CD8-positive, alpha-beta memory T cell (primary cell): ENCODE results near the gene SEMG2. TPM values are rescaled to one million over a fixed set of nuclear protein-coding genes. Genes with fewer than 3 reads are reported as not detected.

Experiments used
- CTCF ChIA-PET: fragments of 350-600 bp; sonication (Branson Sonifier 250); formaldehyde crosslinking; loops from one replicate; lab custom pipeline; 2021; ENCODE audit warnings: antibody characterized with exemption; lab: Charles Lee
- POLR2A ChIA-PET: fragments of 350-600 bp; sonication (Branson Sonifier 250); formaldehyde crosslinking; loops from one replicate; lab custom pipeline; 2021; ENCODE audit warnings: antibody characterized with exemption; lab: Charles Lee
- DNase-seq, 5 donors: peaks; one replicate each; pipeline versions ENCODE4 v3.0.0 to v3.0.0-alpha.2; 2020 to 2022; ENCODE audit warnings: mixed read lengths in 1 of 5
- H3K27ac ChIP-seq: one replicate; pipeline ENCODE4 v1.7.0; 2013; ENCODE audit warnings: low read depth, mild to moderate bottlenecking, low read length, moderate library complexity
- H3K27me3 ChIP-seq: 2 replicates; pipeline ENCODE4 v1.7.0; 2013; ENCODE audit warnings: low read length, mild to moderate bottlenecking; ENCODE audit not compliant: insufficient read depth, poor library complexity, severe bottlenecking
- H3K36me3 ChIP-seq: 2 replicates; pipeline ENCODE4 v1.7.0; 2013; ENCODE audit warnings: mild to moderate bottlenecking, low read length, moderate library complexity; ENCODE audit not compliant: insufficient read depth
- H3K4me1 ChIP-seq: 2 replicates; pipeline ENCODE4 v1.7.0; 2013; ENCODE audit warnings: mild to moderate bottlenecking, low read length, moderate library complexity; ENCODE audit not compliant: insufficient read depth
- H3K4me3 ChIP-seq: 2 replicates; pipeline ENCODE4 v1.7.0; 2013; ENCODE audit warnings: mild to moderate bottlenecking, low read length
- H3K9me3 ChIP-seq: 2 replicates; pipeline ENCODE4 v1.7.0; 2013; ENCODE audit warnings: mild to moderate bottlenecking, low read length
- H3K27ac Mint-ChIP-seq, 8 donors: one replicate each; pipeline ENCODE4 v1.8.0; 2020 to 2021; ENCODE audit warnings: mixed read lengths in 8 of 8, mild to moderate bottlenecking in 6 of 8, inconsistent platforms in 3 of 8, moderate library complexity in 3 of 8
- H3K27me3 Mint-ChIP-seq, 2 donors: one replicate each; pipeline ENCODE4 v1.8.0; 2020 to 2021; ENCODE audit warnings: mixed read lengths in 2 of 2, mild to moderate bottlenecking in 1 of 2, moderate library complexity in 1 of 2
- H3K36me3 Mint-ChIP-seq, 3 donors: one replicate each; pipeline ENCODE4 v1.8.0; 2020 to 2021; ENCODE audit warnings: mixed read lengths in 3 of 3, inconsistent platforms in 1 of 3, mild to moderate bottlenecking in 1 of 3
- H3K4me1 Mint-ChIP-seq, 3 donors: one replicate each; pipeline ENCODE4 v1.8.0; 2020 to 2021; ENCODE audit warnings: mixed read lengths in 3 of 3, inconsistent platforms in 1 of 3, mild to moderate bottlenecking in 1 of 3
- H3K4me3 Mint-ChIP-seq, 7 donors: one replicate each; pipeline ENCODE4 v1.8.0; 2020 to 2021; ENCODE audit warnings: mixed read lengths in 7 of 7, mild to moderate bottlenecking in 6 of 7, moderate library complexity in 4 of 7, inconsistent platforms in 2 of 7
- H3K9me3 Mint-ChIP-seq, 5 donors: one replicate each; pipeline ENCODE4 v1.8.0; 2020 to 2022; ENCODE audit warnings: mixed read lengths in 5 of 5, mild to moderate bottlenecking in 3 of 5, moderate library complexity in 2 of 5, inconsistent platforms in 1 of 5
- polyA plus RNA-seq: library from polyadenylated mRNA; unstranded; fragments of 300-500 nt; fragmentation: Illumina TruSeq; gene quantifications from one replicate; pipeline ENCODE4 v1.2.3, GENCODE V29; 2021
- total RNA-seq, 2 experiments: library from RNA; stranded (reverse); gene quantifications; one replicate each; pipeline ENCODE4 v1.2.3, GENCODE V29; 2021

Gene SEMG2
- total and polyA plus RNA-seq, 3 experiments from 2014 or later = not detected

DNA sequence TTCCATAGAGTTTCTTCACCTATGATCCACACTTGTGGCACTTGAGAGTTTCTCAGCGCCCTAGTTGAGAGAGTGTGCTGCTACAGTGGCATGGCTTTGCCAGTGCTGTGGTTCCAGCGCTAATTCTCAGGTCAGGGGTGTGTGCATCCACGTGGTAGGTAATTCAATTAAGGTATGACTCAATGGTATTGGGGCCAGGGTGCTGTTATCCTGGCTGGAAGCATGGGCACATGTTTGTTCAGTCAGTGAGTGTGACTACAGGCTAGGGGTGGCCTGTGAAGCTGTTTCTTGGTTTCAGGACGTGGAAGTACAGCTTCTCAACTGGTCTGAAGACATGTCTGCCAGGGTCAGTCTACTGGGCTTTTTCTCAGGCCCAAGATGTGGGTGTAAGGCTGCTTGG lies 3.0 kb upstream of the SEMG2 start:
- Mint-ChIP-seq H3K27me3 (peaks cover 9 to 61% of the 10 kb centered on the region in 2 donors), H3K27ac (no peak overlapping the region), H3K4me1 (no peaks in the 10 kb centered on the region), H3K4me3 (no peak overlapping the region), H3K9me3 (no peaks in the 10 kb centered on the region), H3K36me3 (no peaks in the 10 kb centered on the region)
- no peaks in the 10 kb centered on the region for H3K4me1 ChIP-seq
- H3K36me3 ChIP-seq = no peaks in the 10 kb centered on the region
- DNase-seq = no peak
- ChIA-PET POLR2A (no interaction called here), CTCF (no interaction called here)
- H3K27me3 ChIP-seq = peaks cover 5% of the 10 kb centered on the region
- no peaks in the 10 kb centered on the region for H3K9me3 ChIP-seq
- no peak overlapping the region for H3K4me3 ChIP-seq
- no peak overlapping the region for H3K27ac ChIP-seq

DNA sequence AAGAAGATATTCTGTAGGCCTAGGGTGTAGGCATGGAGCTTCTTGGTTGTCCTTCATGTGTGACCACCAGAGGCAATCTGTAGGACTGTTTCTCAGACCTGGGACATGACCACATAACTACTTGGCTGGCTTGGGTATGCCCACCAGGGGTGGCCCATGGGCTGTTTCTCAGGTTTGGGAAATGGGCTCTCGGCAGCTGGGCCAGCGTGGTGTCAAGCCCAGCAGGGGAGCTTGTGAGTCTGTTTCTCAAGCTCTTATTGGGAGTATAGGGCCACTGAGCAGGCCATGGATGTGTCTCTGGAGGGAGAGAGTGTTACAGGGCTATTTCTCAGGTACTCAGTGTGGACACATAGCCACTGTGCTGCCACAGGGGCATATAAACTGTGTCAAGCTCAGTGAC lies 2.5 kb upstream of the SEMG2 start:
- H3K27ac Mint-ChIP-seq = no peak overlapping the region
- POLR2A ChIA-PET = no interaction called here
- H3K4me1 Mint-ChIP-seq = no peaks in the 10 kb centered on the region
- CTCF ChIA-PET = no interaction called here
- Histone ChIP-seq H3K4me3 (no peak overlapping the region), H3K36me3 (no peaks in the 10 kb centered on the region), H3K27ac (no peak overlapping the region), H3K9me3 (no peaks in the 10 kb centered on the region), H3K4me1 (no peaks in the 10 kb centered on the region), H3K27me3 (peaks cover 5% of the 10 kb centered on the region)
- peaks cover 10 to 59% of the 10 kb centered on the region in 2 donors for H3K27me3 Mint-ChIP-seq
- H3K9me3 Mint-ChIP-seq = no peaks in the 10 kb centered on the region
- H3K4me3 Mint-ChIP-seq = no peak overlapping the region
- no peaks in the 10 kb centered on the region for H3K36me3 Mint-ChIP-seq
- no peak for DNase-seq

DNA sequence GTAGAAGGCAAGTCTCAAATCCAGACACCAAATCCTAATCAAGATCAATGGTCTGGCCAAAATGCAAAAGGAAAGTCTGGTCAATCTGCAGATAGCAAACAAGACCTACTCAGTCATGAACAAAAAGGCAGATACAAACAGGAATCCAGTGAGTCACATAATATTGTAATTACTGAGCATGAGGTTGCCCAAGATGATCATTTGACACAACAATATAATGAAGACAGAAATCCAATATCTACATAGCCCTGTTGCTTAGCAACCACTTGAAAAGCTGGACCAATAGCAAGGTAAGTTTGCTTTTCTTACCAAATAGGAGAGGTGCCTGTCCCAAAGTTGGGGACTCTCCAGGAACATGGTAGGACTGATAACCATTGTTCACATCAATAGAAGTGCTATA lies 2.0 kb downstream of the SEMG2 start:
- Mint-ChIP-seq H3K27ac (no peak overlapping the region), H3K27me3 (peaks cover 3 to 50% of the 10 kb centered on the region in 2 donors), H3K9me3 (no peaks in the 10 kb centered on the region), H3K4me3 (no peak overlapping the region), H3K4me1 (no peaks in the 10 kb centered on the region), H3K36me3 (no peaks in the 10 kb centered on the region)
- Histone ChIP-seq H3K9me3 (no peaks in the 10 kb centered on the region), H3K4me3 (no peak overlapping the region), H3K36me3 (no peaks in the 10 kb centered on the region), H3K27me3 (peaks cover 5% of the 10 kb centered on the region), H3K27ac (no peak overlapping the region), H3K4me1 (no peaks in the 10 kb centered on the region)
- CTCF ChIA-PET = no interaction called here
- POLR2A ChIA-PET = no interaction called here
- no peak for DNase-seq

DNA sequence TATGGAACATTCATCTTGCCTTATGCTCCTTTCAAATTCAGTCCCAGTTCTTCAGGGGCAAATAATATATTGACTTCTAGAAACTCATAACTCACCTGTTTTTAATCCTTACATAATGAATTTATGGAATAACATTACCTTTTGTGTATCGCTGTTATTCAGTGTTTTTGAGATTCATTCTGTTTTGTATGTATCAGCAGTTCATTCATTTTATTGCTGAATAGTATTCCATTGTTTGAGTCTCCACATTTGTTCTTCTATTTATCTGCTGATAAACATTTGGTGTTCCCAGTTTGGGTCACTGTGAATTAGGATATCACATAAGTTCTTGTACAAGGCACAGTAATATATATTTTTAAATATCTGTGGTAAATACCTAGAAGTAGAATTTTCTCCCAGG lies 5.1 kb downstream of the SEMG2 start:
- Mint-ChIP-seq H3K9me3 (peaks cover 0 to 2% (median 0%) of the 10 kb centered on the region in 5 donors), H3K36me3 (no peaks in the 10 kb centered on the region), H3K4me1 (no peaks in the 10 kb centered on the region), H3K27me3 (peaks cover 12 to 53% of the 10 kb centered on the region in 2 donors), H3K27ac (no peak overlapping the region), H3K4me3 (no peak overlapping the region)
- Histone ChIP-seq H3K27ac (no peak overlapping the region), H3K27me3 (peaks cover 1% of the 10 kb centered on the region), H3K9me3 (no peaks in the 10 kb centered on the region), H3K4me3 (no peak overlapping the region), H3K36me3 (no peaks in the 10 kb centered on the region), H3K4me1 (no peaks in the 10 kb centered on the region)
- DNase-seq = no peak
- CTCF ChIA-PET = no interaction called here
- POLR2A ChIA-PET = no interaction called here

DNA sequence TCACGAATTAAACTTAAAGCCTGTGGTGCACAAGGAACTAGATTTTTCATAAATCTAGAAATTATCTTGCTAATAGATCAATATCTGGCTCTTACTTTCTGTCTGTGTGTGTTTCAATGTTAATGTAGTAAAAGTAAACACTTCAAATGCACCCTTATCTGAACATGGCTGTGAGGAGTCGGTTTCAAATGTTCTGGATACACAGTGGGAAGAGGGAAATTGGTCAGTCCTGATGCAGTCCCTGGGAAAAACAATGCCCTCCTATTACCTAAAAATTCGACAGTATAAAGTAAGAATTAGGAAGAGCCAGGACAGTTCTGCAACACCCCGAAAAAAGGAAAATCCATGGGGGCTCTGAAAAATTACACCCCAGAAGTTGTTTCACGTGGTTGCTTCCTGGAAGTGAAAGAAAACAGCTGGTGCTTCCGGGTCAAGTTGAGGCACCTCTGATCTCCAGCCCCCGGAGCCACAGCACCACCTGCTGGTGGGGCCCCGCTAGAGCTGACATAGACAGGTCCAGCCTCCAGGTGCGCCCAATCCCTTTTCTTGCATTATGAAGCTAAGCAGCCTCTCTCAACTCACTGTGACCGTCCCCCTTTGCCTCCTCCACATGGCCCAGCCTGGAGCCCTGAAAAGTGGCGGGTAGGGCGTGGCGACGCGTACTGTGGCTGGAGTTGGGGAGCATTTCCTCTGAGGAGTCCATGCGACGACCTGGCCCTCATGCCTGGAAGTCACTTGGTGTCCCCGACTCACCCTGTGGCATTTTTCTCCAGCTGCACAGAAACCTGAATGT lies 8.3 kb downstream of the SEMG2 start:
- peaks cover 13 to 48% of the 10 kb centered on the region in 2 donors for H3K27me3 Mint-ChIP-seq
- H3K4me3 Mint-ChIP-seq = no peak overlapping the region
- ChIA-PET CTCF (no interaction called here), POLR2A (no interaction called here)
- no peaks in the 10 kb centered on the region for H3K4me1 Mint-ChIP-seq
- Histone ChIP-seq H3K36me3 (no peaks in the 10 kb centered on the region), H3K4me3 (no peak overlapping the region), H3K4me1 (no peaks in the 10 kb centered on the region), H3K9me3 (no peaks in the 10 kb centered on the region), H3K27me3 (peaks cover 4% of the 10 kb centered on the region), H3K27ac (no peak overlapping the region)
- H3K27ac Mint-ChIP-seq = no peak overlapping the region
- DNase-seq = peak in 2 of 5 donors; percentile 5 to 47
- H3K9me3 Mint-ChIP-seq = peaks cover 4 to 7% (median 5%) of the 10 kb centered on the region in 5 donors
- no peaks in the 10 kb centered on the region for H3K36me3 Mint-ChIP-seq

DNA sequence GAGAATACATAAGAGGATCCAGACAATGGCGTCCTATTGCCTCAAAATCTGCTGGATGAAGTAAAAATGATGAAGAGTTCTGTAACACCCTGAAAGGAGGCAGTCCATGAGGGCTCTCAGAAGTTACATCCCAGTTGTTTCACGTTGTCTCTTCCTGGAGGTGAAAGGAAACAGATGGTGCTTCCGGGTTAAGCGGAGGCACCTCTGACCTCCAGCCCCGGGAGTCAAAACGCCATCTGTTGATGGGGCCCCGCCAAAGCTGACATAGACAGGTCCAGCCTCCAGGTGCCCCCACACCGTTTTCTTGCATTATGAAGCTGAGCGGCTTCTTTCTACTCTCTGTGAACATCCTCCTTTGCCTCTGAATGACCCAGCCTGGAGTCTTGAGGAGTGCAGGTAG lies 9.5 kb downstream of the SEMG2 start:
- Histone ChIP-seq H3K4me3 (no peak overlapping the region), H3K27ac (no peak overlapping the region), H3K36me3 (no peaks in the 10 kb centered on the region), H3K4me1 (no peaks in the 10 kb centered on the region), H3K9me3 (no peaks in the 10 kb centered on the region), H3K27me3 (peaks cover 4% of the 10 kb centered on the region)
- Mint-ChIP-seq H3K27me3 (peaks cover 19 to 50% of the 10 kb centered on the region in 2 donors), H3K4me3 (no peak overlapping the region), H3K9me3 (peaks cover 7 to 15% (median 12%) of the 10 kb centered on the region in 5 donors), H3K27ac (no peak overlapping the region), H3K4me1 (no peaks in the 10 kb centered on the region), H3K36me3 (no peaks in the 10 kb centered on the region)
- no peak for DNase-seq
- ChIA-PET CTCF (no interaction called here), POLR2A (no interaction called here)

DNA sequence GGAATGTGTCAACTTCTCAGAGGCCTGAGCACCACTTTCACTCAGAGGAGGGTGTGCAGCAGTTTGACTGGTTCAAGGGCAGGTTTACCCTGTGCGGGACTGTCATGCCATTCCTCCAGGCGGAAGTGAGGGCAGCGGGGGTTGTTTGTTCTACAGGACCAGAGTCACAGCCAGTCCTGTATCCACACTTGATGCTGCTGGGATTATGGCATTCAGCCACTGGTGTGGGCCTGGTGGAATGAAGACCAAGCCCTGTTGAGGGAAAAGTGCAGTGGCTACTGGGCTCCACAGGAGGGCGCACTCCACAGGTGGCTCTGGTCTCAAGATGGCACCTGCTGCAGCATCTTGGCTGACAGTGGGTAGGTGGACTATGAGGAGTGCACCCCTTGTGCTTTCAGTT lies 14.8 kb downstream of the SEMG2 start:
- H3K9me3 Mint-ChIP-seq = peaks cover 7 to 17% (median 12%) of the 10 kb centered on the region in 5 donors
- no peak overlapping the region for H3K4me3 ChIP-seq
- H3K27ac Mint-ChIP-seq = no peak overlapping the region
- H3K36me3 Mint-ChIP-seq = no peaks in the 10 kb centered on the region
- peaks cover 29 to 72% of the 10 kb centered on the region in 2 donors for H3K27me3 Mint-ChIP-seq
- ChIA-PET CTCF (no interaction called here), POLR2A (no interaction called here)
- no peaks in the 10 kb centered on the region for H3K4me1 ChIP-seq
- no peaks in the 10 kb centered on the region for H3K4me1 Mint-ChIP-seq
- DNase-seq = no peak
- no peaks in the 10 kb centered on the region for H3K9me3 ChIP-seq
- H3K27me3 ChIP-seq = peaks cover 4% of the 10 kb centered on the region
- no peak overlapping the region for H3K27ac ChIP-seq
- no peak overlapping the region for H3K4me3 Mint-ChIP-seq
- H3K36me3 ChIP-seq = no peaks in the 10 kb centered on the region

DNA sequence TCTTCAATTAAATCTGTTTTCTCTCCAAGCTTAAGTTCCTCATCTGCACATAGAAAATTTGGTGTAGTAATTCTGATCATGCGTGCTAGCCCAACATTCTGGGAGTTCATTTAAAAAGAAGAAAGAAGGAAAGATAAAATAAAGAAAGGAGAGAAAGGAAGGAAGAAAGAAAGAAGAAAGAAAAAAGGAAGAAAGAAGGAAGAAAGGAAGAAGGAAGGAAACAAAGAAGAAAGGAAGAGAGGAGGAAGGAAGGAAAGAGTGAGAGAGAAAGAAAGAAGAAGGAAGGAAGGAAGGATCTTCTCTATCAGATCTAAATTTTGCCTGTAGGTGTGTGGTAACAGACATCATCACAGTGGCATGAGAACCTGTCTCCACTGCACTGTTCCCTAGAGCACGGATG lies 17.0 kb downstream of the SEMG2 start:
- Mint-ChIP-seq H3K4me1 (no peaks in the 10 kb centered on the region), H3K9me3 (peaks cover 6 to 17% (median 12%) of the 10 kb centered on the region in 5 donors), H3K27ac (no peak overlapping the region), H3K4me3 (no peak overlapping the region), H3K27me3 (peaks cover 31 to 64% of the 10 kb centered on the region in 2 donors), H3K36me3 (no peaks in the 10 kb centered on the region)
- H3K27me3 ChIP-seq = no peaks in the 10 kb centered on the region
- H3K27ac ChIP-seq = no peak overlapping the region
- H3K36me3 ChIP-seq = no peaks in the 10 kb centered on the region
- H3K4me3 ChIP-seq = no peak overlapping the region
- H3K9me3 ChIP-seq = no peaks in the 10 kb centered on the region
- ChIA-PET CTCF (no interaction called here), POLR2A (no interaction called here)
- no peaks in the 10 kb centered on the region for H3K4me1 ChIP-seq
- no peak for DNase-seq
